Kidney (tissue), 14 donors: ENCODE results near the gene PCNX2. TPM values are rescaled to one million over a fixed set of nuclear protein-coding genes. Genes with fewer than 3 reads are reported as not detected.
A peak's percentile ranks its signal among the peaks of the same experiment; 100 is the strongest.

Source experiments
- DNase-seq, 5 donors: peaks; one replicate each; pipeline ENCODE4 v3.0.0-alpha.2; 2013 to 2020
- FAIRE-seq: peaks from 2 replicates; lab custom pipeline; 2012; peaks lifted over from hg19 to GRCh38; lab: Jason Lieb, UNC
- H3K27ac ChIP-seq, 2 donors: one replicate each; pipeline ENCODE4 v1.7.0; 2013; ENCODE audit warnings: low read depth in 2 of 2, low read length in 2 of 2, inconsistent platforms in 1 of 2
- H3K27me3 ChIP-seq: one replicate; pipeline ENCODE4 v1.7.1; 2013; ENCODE audit warnings: low read length, inconsistent platforms; ENCODE audit not compliant: control insufficient read depth, insufficient read depth
- H3K36me3 ChIP-seq, 3 donors: one replicate each; pipeline versions ENCODE4 v1.7.0 to v1.7.1; 2013; ENCODE audit warnings: low read length in 3 of 3, control low read depth in 1 of 3, inconsistent platforms in 1 of 3; ENCODE audit not compliant: insufficient read depth in 3 of 3, control insufficient read depth in 2 of 3
- H3K4me1 ChIP-seq, 3 donors: one replicate each; pipeline versions ENCODE4 v1.7.0 to v1.7.1; 2013; ENCODE audit warnings: low read length in 3 of 3, inconsistent platforms in 1 of 3, low read depth in 1 of 3; ENCODE audit not compliant: control insufficient read depth in 2 of 3, insufficient read depth in 2 of 3
- H3K4me3 ChIP-seq, 3 donors: one replicate each; pipeline versions ENCODE4 v1.7.0 to v1.8.1; 2013; ENCODE audit warnings: low read length in 3 of 3, control low read depth in 1 of 3, inconsistent platforms in 1 of 3
- H3K9ac ChIP-seq, 3 donors: one replicate each; pipeline versions ENCODE4 v1.7.0 to v1.7.1; 2013; ENCODE audit warnings: low read length in 3 of 3, control low read depth in 1 of 3, inconsistent platforms in 1 of 3
- H3K9me3 ChIP-seq, 3 donors: one replicate each; pipeline versions ENCODE4 v1.7.0 to v1.7.1; 2013; ENCODE audit warnings: low read length in 3 of 3, control low read depth in 1 of 3, inconsistent platforms in 1 of 3; ENCODE audit not compliant: control insufficient read depth in 2 of 3, insufficient read depth in 1 of 3
- CTCF ChIP-seq: IDR thresholded peaks from 3 replicates; pipeline ENCODE4 v1.5.1; 2012; ENCODE audit warnings: mild to moderate bottlenecking, moderate library complexity, borderline replicate concordance; ENCODE audit not compliant: insufficient read depth; ENCODE audit errors: extremely low read depth
- intact Hi-C: fragments of 100-400 bp; cut with DNase I; formaldehyde crosslinking; loops from one replicate; pipeline ENCODE4 v1.11.1; 2022
- polyA plus RNA-seq: library from polyadenylated mRNA; stranded (reverse); fragments of 350-450 nt; fragmentation: Illumina TruSeq; extraction: RNeasy Lipid Tissue Mini Kit (QIAGEN cat#74804); gene quantifications from one replicate; pipeline ENCODE4 v1.2.3, GENCODE V29; 2014; ENCODE audit warnings: low read depth, low replicate concordance; ENCODE audit not compliant: insufficient read depth
- total RNA-seq: library from RNA; stranded (reverse); fragmentation: NEBNext Ultra II Directional; extraction: Animal tissue kit (Norgen Biotek cat#: 25700); gene quantifications from one replicate; pipeline ENCODE4 v1.2.1, GENCODE V29; 2021
- donor health status: control.
- donor health status: control.
- donor health status: control.
- donor health status: control.
- donor health status: control.
- donor health status: DM: yes; HTN: yes; CAD: no.
- donor health status: Normal renal cell carcinoma (clear cell type).

PCNX2 gene
- total and polyA plus RNA-seq, 2 donors from 2014 or later = 5.2 to 29.2 TPM

- no peaks in the 10 kb centered on the region for H3K9me3 ChIP-seq
- H3K4me1 ChIP-seq = peaks cover 0 to 7% (median 7%) of the 10 kb centered on the region in 3 donors
- H3K9ac ChIP-seq = peak overlapping the region in 1 of 3 donors; percentile 5
- H3K27ac ChIP-seq = no peak overlapping the region
- peak; percentile 80 for TF ChIP-seq CTCF
- peak; percentile 27 for FAIRE-seq
- peaks cover 0 to 2% (median 0%) of the 10 kb centered on the region in 3 donors for H3K36me3 ChIP-seq
- DNase-seq = peak in 4 of 5 donors; percentile 66 to 84 (median 78)
- H3K27me3 ChIP-seq = no peaks in the 10 kb centered on the region
- peak overlapping the region in 2 of 3 donors; percentile 22 to 37 for H3K4me3 ChIP-seq
- intact Hi-C loops = no loop called here
These were observed 54.5 kb downstream of the PCNX2 start for GRCh38 chr1:233240829-233241682.

GRCh38 chr1:233240371-233240770, 55.2 kb downstream of the PCNX2 start:
- no peaks in the 10 kb centered on the region for H3K9me3 ChIP-seq
- no peak overlapping the region for H3K4me3 ChIP-seq
- DNase-seq (no peak), FAIRE-seq (no peak)
- H3K9ac ChIP-seq = no peak overlapping the region
- no peaks in the 10 kb centered on the region for H3K27me3 ChIP-seq
- intact Hi-C loops = no loop called here
- H3K27ac ChIP-seq = no peak overlapping the region
- H3K36me3 ChIP-seq = peaks cover 0 to 2% (median 0%) of the 10 kb centered on the region in 3 donors
- peaks cover 0 to 7% (median 7%) of the 10 kb centered on the region in 3 donors for H3K4me1 ChIP-seq
- no peak for TF ChIP-seq CTCF

- Histone ChIP-seq H3K9ac (no peak overlapping the region), H3K9me3 (no peaks in the 10 kb centered on the region), H3K27me3 (no peaks in the 10 kb centered on the region), H3K4me3 (no peak overlapping the region), H3K4me1 (peaks cover 0 to 7% (median 7%) of the 10 kb centered on the region in 3 donors), H3K27ac (no peak overlapping the region), H3K36me3 (peaks cover 0 to 2% (median 0%) of the 10 kb centered on the region in 3 donors)
- FAIRE-seq (no peak), DNase-seq (peak in 2 of 5 donors; percentile 67 to 73)
- intact Hi-C loops = loop anchor here (5.0 kb wide), 1 partner anchor 602 kb away; no protein-coding TSS in a partner anchor
- no peak for TF ChIP-seq CTCF
These were observed 56.6 kb downstream of the PCNX2 start for GRCh38 chr1:233238884-233239431.
